ACC112 (cell line): ENCODE measurements around the gene VASH2.
"Not testable (repeated sequence)": the region's sequence is repeated elsewhere in the genome, so short reads cannot be mapped to it uniquely, and the experiment has no call there.

Source experiments
- H2AFZ ChIP-seq: fragments of 200-600 bp; sonication (generic); one replicate; pipeline ENCODE4 v1.6.0; 2017; ENCODE audit warnings: antibody characterized with exemption, low read length; ENCODE audit not compliant: unreplicated experiment
- H3K27ac ChIP-seq: fragments of 200-600 bp; sonication (generic); 2 replicates; pipeline ENCODE4 v1.5.1; 2014; ENCODE audit warnings: low read depth, mild to moderate bottlenecking, antibody characterized with exemption, low read length, moderate library complexity
- H3K27me3 ChIP-seq: fragments of 200-600 bp; sonication (generic); 2 replicates; pipeline ENCODE4 v1.6.1; 2014; ENCODE audit warnings: mild to moderate bottlenecking, antibody characterized with exemption, low read length, moderate library complexity, mixed read lengths; ENCODE audit not compliant: insufficient read depth
- H3K36me3 ChIP-seq: fragments of 200-600 bp; sonication (generic); 2 replicates; pipeline ENCODE4 v1.6.1; 2016; ENCODE audit warnings: mild to moderate bottlenecking, antibody characterized with exemption, low read length, moderate library complexity, mixed read lengths; ENCODE audit not compliant: insufficient read depth
- H3K4me1 ChIP-seq: fragments of 200-600 bp; sonication (generic); one replicate; pipeline ENCODE4 v1.6.1; 2016; ENCODE audit warnings: low read length, mixed read lengths; ENCODE audit not compliant: insufficient read depth, unreplicated experiment, control insufficient read depth
- H3K4me3 ChIP-seq: fragments of 200-600 bp; sonication (generic); 2 replicates; pipeline ENCODE4 v1.5.1; 2014; ENCODE audit warnings: mild to moderate bottlenecking, low read depth, low read length
- H3K79me2 ChIP-seq: fragments of 200-600 bp; sonication (generic); one replicate; pipeline ENCODE4 v1.6.0; 2016; ENCODE audit warnings: low read length; ENCODE audit not compliant: control insufficient read depth, unreplicated experiment, insufficient read depth

The VASH2 gene

DNA sequence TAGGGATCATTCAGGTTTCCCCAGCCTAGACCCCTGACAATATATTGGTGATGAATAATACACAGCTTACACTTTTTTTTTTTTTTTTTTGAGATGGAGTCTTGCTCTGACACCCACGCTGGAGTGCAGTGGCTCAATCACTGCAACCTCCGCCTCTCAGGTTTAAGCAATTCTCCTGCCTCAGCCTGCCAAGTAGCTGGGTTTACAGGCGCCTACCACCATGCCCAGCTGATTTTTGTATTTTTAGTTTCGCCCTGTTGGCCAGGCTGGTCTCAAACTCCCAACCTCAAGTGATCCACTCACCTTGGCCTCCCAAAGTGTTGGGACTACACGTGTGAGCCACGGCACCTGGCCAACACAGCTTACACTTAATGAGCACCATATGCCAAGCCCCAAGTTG, 7.2 kb downstream of the VASH2 start:
- Histone ChIP-seq H3K36me3 (no peaks in the 10 kb centered on the region), H3K27ac (no peak overlapping the region), H2AFZ (no peak overlapping the region), H3K27me3 (peaks cover 28% of the 10 kb centered on the region), H3K4me3 (no peak overlapping the region), H3K4me1 (no peaks in the 10 kb centered on the region), H3K79me2 (no peaks in the 10 kb centered on the region)

DNA sequence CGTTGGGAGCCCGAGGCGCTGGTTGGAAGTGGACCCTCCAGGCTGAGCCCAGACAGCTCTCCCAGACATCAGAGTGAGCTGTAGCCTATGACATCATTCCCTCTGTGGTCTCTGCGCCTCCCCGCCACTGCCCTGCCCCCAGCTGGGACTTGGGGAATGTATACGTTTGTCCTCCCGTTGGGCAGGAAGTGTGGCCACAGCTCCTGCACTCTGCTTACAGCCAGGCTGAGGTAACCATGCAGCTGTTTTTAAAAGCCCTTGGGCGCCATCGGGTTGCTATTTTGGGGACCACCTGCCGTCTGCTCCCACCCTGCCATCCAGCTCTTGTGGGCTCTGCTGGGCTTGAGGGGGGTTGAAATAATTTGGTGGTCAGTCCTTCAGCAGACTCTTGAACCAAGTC, 7.8 kb downstream of the VASH2 start:
- Histone ChIP-seq H3K27me3 (peaks cover 32% of the 10 kb centered on the region), H3K36me3 (no peaks in the 10 kb centered on the region), H3K4me1 (no peaks in the 10 kb centered on the region), H3K4me3 (no peak overlapping the region), H2AFZ (no peak overlapping the region), H3K27ac (no peak overlapping the region), H3K79me2 (no peaks in the 10 kb centered on the region)

DNA sequence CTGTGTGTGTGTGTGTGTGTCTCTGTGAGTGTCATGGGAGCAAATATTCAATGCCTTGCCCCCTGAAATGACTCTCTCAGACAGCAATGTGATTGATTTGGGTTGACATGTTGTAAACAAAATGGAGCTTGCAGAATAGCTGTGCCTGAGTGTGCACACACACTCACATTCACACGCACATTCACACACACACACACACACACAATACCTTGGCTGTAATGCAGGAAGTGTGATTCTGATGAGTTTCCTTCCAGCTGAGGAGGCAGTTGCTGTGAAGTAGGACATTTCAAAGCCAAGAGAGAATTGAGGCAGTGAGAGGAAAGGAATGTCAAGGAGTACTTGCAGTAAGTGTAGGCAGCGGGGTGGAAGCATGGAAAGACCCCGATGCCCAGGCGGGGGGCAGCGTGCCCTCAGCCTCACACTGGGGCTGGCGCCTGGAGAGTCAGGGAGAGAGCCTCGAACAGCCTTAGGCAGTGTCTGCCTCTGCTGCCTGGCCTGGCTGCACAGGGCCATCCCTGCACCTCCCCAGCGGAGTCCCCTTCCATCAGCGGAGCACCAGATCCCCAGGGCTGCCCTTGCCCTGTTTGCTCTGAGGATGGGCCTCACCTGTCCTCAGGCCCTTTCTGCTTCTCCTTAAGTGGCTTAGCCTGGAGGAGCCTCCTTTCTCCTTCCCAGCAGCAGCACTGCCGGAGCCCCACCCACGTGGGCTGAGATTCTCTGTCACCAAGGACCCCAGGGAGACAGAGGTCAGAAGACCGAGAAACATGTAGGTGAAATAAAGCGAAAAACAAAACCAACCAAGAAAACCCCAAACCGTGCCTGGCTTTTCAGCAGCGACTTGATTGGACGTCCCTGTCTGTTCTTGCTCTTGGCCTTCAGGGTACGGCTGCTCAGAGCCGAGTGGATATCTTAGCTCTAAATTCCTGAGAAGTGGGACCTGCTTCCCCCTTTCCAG, 9.2 kb downstream of the VASH2 start:
- no peaks in the 10 kb centered on the region for H3K4me1 ChIP-seq
- no peaks in the 10 kb centered on the region for H3K36me3 ChIP-seq
- H2AFZ ChIP-seq = no peak overlapping the region
- H3K79me2 ChIP-seq = no peaks in the 10 kb centered on the region
- peaks cover 45% of the 10 kb centered on the region for H3K27me3 ChIP-seq
- no peak overlapping the region for H3K4me3 ChIP-seq
- no peak overlapping the region for H3K27ac ChIP-seq

DNA sequence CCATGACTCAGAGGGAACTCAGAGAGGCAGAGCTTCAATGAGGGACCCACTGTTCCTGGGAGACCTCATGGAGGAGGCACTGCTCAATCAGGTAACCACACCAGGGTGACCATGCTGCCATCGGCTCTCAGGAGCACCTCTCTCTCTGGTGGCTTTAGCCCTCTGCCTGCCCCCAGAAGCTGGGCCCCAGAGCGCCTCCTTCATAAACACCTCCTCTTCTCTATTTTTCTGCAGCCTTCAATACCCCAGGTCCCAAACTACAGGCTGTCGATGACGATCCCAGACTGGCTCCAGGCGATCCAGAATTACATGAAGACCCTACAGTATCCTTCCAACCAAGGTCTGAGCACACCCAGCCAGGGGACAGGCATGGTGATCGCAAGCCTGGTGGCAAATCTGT, 10.6 kb downstream of the VASH2 start:
- Histone ChIP-seq H3K27me3 (peaks cover 40% of the 10 kb centered on the region), H3K79me2 (no peaks in the 10 kb centered on the region), H3K4me3 (no peak overlapping the region), H3K36me3 (no peaks in the 10 kb centered on the region), H3K27ac (no peak overlapping the region), H3K4me1 (no peaks in the 10 kb centered on the region), H2AFZ (no peak overlapping the region)

DNA sequence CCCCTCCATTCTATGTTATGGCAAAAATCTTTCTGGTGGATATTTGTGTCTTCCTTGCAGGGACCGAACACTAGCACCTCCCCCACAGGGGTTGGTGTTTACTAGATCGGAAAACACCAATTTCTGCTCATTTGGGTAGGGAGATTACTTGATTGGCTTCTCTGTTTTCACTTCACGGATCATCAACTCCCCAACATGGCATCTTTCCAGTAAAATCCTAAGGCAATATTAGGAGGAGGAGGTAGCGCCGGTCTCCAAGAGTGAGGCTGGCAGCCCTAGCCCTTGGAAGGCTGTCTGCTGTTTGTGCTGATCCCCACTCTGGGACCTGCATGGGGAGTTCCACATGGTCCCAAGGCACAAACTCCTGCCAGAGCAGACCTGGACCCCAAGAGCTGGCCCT, 12.2 kb downstream of the VASH2 start:
- H3K36me3 ChIP-seq = no peaks in the 10 kb centered on the region
- no peak overlapping the region for H3K27ac ChIP-seq
- no peak overlapping the region for H2AFZ ChIP-seq
- no peaks in the 10 kb centered on the region for H3K79me2 ChIP-seq
- H3K4me3 ChIP-seq = no peak overlapping the region
- H3K4me1 ChIP-seq = no peaks in the 10 kb centered on the region
- peaks cover 36% of the 10 kb centered on the region; the same call in 1 of the 2 replicates for H3K27me3 ChIP-seq

DNA sequence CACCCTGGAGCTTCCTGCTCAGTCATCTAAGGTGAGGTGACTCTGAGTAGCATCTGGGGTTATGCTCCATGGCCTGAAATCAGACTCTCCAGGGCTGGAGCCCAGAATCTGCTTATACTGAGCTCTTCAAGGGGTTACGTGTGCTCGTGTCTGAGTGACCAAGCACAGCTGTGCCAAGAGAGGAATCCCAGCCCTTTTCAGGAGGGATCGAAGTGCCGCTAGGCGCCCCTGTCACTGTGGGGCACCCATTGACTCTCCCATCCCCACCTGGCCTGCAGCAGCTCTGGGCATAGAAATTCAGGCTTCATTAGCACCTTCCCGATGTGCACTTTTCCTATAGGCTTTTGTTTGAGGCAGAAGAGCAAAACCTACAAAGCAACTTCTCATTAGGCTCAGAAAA, 13.8 kb downstream of the VASH2 start:
- Histone ChIP-seq H3K4me1 (no peaks in the 10 kb centered on the region), H3K4me3 (no peak overlapping the region), H3K27me3 (peaks cover 36% of the 10 kb centered on the region; the same call in 1 of the 2 replicates), H3K27ac (no peak overlapping the region), H3K36me3 (no peaks in the 10 kb centered on the region), H3K79me2 (no peaks in the 10 kb centered on the region), H2AFZ (no peak overlapping the region)

DNA sequence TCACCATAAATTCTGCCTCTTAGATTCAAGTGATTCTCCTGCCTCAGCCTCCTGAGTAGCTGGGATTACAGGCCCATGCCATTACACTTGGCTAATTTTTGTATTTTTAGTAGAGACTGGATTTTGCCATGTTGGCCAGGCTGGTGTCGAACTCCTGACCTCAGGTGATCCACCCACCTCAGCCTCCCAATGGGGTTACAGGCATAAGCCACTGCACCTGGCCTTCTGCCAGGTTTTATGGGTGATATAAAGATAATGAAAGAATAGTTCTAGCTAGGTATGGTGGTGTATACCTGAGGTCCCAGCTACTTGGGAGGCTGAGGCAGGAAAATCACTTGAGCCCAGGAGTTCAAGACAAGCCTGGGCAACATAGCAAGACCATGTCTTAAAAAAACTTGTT, 14.7 kb downstream of the VASH2 start:
- not testable (repeated sequence) for H3K4me3 ChIP-seq, H3K27ac ChIP-seq, H3K79me2 ChIP-seq, H2AFZ ChIP-seq, H3K4me1 ChIP-seq, H3K36me3 ChIP-seq
- peaks cover 41% of the 10 kb centered on the region; the same call in 1 of the 2 replicates for H3K27me3 ChIP-seq

DNA sequence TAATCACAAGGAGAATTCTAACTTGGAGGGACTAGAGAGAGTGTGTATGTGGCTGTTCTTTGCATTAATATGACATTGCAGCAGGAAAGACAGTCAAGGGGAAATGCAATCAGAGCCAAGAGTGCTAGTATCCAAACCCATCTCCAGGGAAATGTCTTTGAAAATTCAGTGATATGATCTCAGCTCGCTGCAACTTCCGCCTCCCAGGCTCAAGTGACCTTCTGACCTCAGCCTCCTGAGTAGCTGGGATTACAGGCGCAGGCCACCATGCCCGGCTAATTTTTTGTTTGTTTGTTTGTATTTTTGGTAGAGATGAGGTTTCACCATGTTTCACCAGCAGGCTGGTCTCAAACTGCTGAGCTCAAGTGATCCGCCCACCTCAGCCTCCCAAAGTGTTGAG, 16.3 kb downstream of the VASH2 start:
- no peak overlapping the region for H2AFZ ChIP-seq
- no peaks in the 10 kb centered on the region for H3K36me3 ChIP-seq
- H3K27ac ChIP-seq = no peak overlapping the region
- H3K79me2 ChIP-seq = no peaks in the 10 kb centered on the region
- H3K27me3 ChIP-seq = peaks cover 47% of the 10 kb centered on the region; the same call in 1 of the 2 replicates
- no peaks in the 10 kb centered on the region for H3K4me1 ChIP-seq
- H3K4me3 ChIP-seq = no peak overlapping the region

DNA sequence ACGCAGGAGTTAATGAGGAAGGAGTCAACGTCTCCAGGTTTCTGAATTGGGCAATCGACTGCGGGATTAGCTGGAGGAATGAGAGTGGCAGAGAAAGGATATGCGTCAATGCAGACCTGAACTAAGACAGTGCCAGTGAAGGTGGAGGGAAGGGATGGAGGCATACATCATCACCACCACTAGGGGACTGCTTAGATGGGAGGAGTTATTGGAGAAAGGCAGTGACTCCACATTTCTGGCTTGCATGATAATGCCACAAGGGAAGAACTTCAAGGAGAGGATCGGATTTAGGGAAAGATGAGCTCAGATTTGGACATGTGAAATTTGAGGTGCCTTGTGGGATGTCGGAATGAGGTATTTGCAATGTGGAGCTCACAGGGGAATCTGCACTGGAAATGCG, 17.5 kb downstream of the VASH2 start:
- Histone ChIP-seq H3K27me3 (peaks cover 41% of the 10 kb centered on the region; the same call in 1 of the 2 replicates), H3K27ac (no peak overlapping the region)

DNA sequence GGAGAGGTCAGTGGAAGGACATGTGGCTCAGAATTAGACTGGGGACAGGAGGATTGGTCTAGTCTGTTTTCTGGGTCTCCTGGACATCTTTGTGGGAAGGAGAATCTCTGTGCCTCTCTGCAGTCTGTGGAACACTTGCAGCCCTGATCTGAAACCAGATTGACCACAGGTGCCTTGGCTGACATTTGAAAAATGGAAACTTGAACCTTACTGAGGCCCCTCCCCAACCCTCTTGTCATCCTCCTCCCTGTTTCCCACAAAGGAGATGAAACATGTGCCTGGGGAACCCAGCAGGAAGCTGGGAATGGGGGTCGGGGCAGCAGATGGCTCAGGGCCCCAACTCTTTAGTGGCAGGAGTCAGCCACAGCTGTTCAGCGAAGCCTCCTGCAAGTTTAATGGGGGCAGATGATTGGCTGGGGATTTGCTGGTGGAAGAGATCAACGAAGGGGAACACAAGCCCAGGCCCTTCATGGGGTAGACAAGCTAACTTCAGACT, 18.1 kb downstream of the VASH2 start:
- H2AFZ ChIP-seq = no peak overlapping the region
- peaks cover 41% of the 10 kb centered on the region for H3K27me3 ChIP-seq
- H3K79me2 ChIP-seq = no peaks in the 10 kb centered on the region
- no peaks in the 10 kb centered on the region for H3K36me3 ChIP-seq
- H3K27ac ChIP-seq = no peak overlapping the region
- H3K4me3 ChIP-seq = no peak overlapping the region
- no peaks in the 10 kb centered on the region for H3K4me1 ChIP-seq

More for the DNA sequence above, 17.5 kb downstream of the VASH2 start:
- Histone ChIP-seq H3K4me3 (no peak overlapping the region), H3K4me1 (no peaks in the 10 kb centered on the region), H3K79me2 (no peaks in the 10 kb centered on the region), H3K36me3 (no peaks in the 10 kb centered on the region), H2AFZ (no peak overlapping the region)

DNA sequence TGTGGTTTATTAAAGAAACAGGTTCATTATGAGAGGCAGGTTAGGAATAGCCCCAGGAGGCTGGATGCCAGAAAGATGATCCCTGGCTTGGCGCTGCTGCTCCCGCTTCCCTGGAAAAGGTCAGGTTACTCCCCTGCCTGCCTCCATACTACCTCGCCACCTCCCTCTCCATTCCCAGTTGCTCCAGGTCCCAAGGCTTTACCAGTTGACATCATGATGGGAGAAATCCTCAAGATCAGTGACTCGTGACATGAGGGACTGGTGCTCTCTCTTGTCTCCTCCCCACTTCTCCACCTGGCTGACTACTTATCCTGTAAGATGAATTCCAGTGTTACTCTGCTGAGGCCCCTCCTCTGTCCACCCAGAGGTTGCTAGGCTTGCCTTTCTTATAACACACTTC, 19.7 kb downstream of the VASH2 start:
- Histone ChIP-seq H3K4me1 (no peaks in the 10 kb centered on the region), H2AFZ (no peak overlapping the region), H3K27ac (no peak overlapping the region), H3K36me3 (no peaks in the 10 kb centered on the region), H3K79me2 (no peaks in the 10 kb centered on the region), H3K27me3 (peaks cover 34% of the 10 kb centered on the region), H3K4me3 (no peak overlapping the region)
